ENCODE data around the gene CFB. TPM values are rescaled to one million over a fixed set of nuclear protein-coding genes. Genes with fewer than 3 reads are reported as not detected.

The CFB gene
- polyA plus RNA-seq, 3 donors = 0.37 to 2.2 TPM; not detected in 1

DNA sequence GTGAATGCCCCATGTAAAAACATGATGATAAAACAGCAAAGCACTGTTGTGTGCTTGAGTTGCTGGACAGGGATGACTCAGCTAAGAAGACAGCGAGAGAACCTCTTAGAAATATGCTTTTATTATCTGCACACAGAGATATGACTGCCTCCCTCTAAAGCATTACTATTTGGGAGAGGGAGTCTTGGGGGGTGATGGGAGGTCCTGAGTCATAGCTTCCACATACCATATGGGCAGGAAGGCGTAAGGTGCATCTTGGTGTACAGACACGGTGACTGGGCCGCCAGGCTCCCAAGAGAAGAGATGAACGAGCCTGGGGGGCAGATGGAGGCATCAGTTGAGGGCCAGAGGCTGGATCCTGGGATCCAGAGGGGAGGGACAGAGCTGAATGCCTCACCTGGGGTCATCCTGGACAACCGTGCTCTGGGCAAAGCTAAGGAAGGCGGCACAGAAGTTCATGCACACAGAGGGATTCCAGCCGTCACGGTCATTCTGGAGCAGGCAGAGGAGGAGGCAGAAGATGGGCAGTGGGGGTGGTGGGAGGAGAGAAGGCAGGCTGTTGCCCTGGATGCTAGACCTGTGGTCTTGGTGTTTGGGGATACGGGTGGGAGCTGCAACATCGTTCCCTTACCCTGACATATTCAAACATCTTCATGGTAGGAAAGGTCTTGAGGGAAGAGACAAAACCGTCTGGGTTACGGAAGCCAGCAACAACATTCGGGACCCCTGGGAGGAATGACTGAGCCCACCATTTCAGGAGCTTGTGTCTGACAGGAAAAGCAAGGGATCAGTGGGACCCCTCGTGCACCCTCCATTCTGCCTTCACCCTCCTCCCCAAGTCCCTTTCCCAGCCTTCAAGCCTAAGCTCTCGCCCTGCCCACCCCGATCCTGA is 24.1 kb downstream of the CFB start:
- Mint-ChIP-seq H3K4me1 (peaks cover 29% of the 10 kb centered on the region), H3K36me3 (peaks cover 56 to 62% of the 10 kb centered on the region in 2 donors), H3K27me3 (ENCODE audit: low read depth in 3 of 3) (peaks cover 0 to 2% (median 1%) of the 10 kb centered on the region in 3 donors), H3K9me3 (peaks cover 0 to under 1% (median 0%) of the 10 kb centered on the region in 7 donors), H3K4me3 (no peak overlapping the region), H3K27ac (peak overlapping the region; percentile 59 to 100 (median 100))
- Histone ChIP-seq H2AFZ (ENCODE audit: insufficient read depth, low read depth, low read length, poor library complexity, severe bottlenecking) (no peak overlapping the region), H3K9me3 (replicated peaks in 1 of 2; ENCODE audit: control insufficient read depth in 1 of 2, insufficient read depth in 1 of 2, low read length in 2 of 2) (no peaks in the 10 kb centered on the region), H3K79me2 (ENCODE audit: insufficient read depth, low read length) (peaks cover 26% of the 10 kb centered on the region), H4K20me1 (ENCODE audit: insufficient read depth, low read length) (no peaks in the 10 kb centered on the region), H3K27me3 (ENCODE audit: control insufficient read depth in 2 of 2, insufficient read depth in 2 of 2, low read length in 2 of 2) (no peaks in the 10 kb centered on the region), H3K4me1 (ENCODE audit: control insufficient read depth in 1 of 2, insufficient read depth in 2 of 2, low read length in 2 of 2) (peaks cover 20 to 26% of the 10 kb centered on the region in 2 donors), H3K9ac (ENCODE audit: insufficient read depth, low read length, poor library complexity, severe bottlenecking) (no peak overlapping the region), H3K4me3 (replicated peaks in 1 of 3; ENCODE audit: low read depth in 2 of 3, low read length in 3 of 3) (no peak overlapping the region), H3K27ac (ENCODE audit: low read depth in 1 of 2, low read length in 2 of 2) (peak overlapping the region in 1 of 2 donors; percentile 99), H3K4me2 (replicated peaks; ENCODE audit: extremely low read depth, low read length, poor library complexity, severe bottlenecking) (no peak overlapping the region), H3K36me3 (replicated peaks in 1 of 2; ENCODE audit: control insufficient read depth in 1 of 2, insufficient read depth in 2 of 2, low read length in 2 of 2) (peaks cover 51 to 58% of the 10 kb centered on the region in 2 donors)
- 87% methylated on average over 10 of the region's 17 CpGs for WGBS (ENCODE audit: insufficient coverage)
- DNase-seq = peak in 1 of 3 donors; percentile 10
- TF ChIP-seq, protein P1, sequence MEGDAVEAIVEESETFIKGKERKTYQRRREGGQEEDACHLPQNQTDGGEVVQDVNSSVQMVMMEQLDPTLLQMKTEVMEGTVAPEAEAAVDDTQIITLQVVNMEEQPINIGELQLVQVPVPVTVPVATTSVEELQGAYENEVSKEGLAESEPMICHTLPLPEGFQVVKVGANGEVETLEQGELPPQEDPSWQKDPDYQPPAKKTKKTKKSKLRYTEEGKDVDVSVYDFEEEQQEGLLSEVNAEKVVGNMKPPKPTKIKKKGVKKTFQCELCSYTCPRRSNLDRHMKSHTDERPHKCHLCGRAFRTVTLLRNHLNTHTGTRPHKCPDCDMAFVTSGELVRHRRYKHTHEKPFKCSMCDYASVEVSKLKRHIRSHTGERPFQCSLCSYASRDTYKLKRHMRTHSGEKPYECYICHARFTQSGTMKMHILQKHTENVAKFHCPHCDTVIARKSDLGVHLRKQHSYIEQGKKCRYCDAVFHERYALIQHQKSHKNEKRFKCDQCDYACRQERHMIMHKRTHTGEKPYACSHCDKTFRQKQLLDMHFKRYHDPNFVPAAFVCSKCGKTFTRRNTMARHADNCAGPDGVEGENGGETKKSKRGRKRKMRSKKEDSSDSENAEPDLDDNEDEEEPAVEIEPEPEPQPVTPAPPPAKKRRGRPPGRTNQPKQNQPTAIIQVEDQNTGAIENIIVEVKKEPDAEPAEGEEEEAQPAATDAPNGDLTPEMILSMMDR (IDR thresholded peaks at IDR 0.05) = no peak
- intact Hi-C loops (cut with micrococcal nuclease) = no loop called here

DNA sequence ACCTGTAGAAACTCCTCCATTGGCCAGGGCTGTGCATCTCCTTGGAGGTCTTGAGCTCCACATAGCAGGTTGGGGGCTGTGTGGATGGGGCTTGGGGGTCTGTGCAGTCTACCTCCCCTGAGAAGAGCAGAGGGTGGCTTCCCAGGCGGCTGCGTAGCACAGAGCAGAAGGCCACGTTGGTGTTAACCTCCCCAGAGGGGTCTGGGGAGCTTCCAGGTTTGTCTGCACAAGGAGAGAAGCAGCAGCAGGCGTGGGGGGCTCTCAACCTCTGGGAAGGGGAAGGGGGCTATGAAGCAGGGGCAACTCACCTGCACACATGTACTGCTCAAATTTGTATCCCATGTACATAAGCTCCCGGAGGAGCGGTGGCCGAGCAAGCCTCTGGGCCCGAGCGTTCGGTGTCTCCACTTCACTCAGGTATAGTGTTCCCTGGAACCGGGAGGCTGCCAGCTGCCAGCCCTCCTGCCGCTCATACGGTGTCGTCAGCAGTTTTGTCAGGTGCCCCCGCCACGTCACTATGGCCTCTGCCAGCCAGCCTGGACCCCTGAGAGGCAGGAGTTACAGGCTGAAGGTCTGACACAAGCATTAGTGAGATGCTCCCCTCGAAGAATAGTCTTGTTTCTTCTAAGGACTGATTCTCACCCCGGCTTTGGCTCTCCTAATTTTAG is 24.8 kb downstream of the CFB start:
- TF ChIP-seq, protein P1 (IDR thresholded peaks at IDR 0.05) = no peak
- intact Hi-C loops (cut with micrococcal nuclease) = no loop called here
- Histone ChIP-seq H3K36me3 (replicated peaks in 1 of 2; ENCODE audit: control insufficient read depth in 1 of 2, insufficient read depth in 2 of 2, low read length in 2 of 2) (peaks cover 43 to 50% of the 10 kb centered on the region in 2 donors), H3K9ac (ENCODE audit: insufficient read depth, low read length, poor library complexity, severe bottlenecking) (peak overlapping the region; percentile 91), H4K20me1 (ENCODE audit: insufficient read depth, low read length) (no peaks in the 10 kb centered on the region), H3K4me1 (ENCODE audit: control insufficient read depth in 1 of 2, insufficient read depth in 2 of 2, low read length in 2 of 2) (peaks cover 20 to 26% of the 10 kb centered on the region in 2 donors), H2AFZ (ENCODE audit: insufficient read depth, low read depth, low read length, poor library complexity, severe bottlenecking) (peak overlapping the region; percentile 90), H3K27me3 (ENCODE audit: control insufficient read depth in 2 of 2, insufficient read depth in 2 of 2, low read length in 2 of 2) (no peaks in the 10 kb centered on the region), H3K79me2 (ENCODE audit: insufficient read depth, low read length) (peaks cover 26% of the 10 kb centered on the region), H3K4me2 (replicated peaks; ENCODE audit: extremely low read depth, low read length, poor library complexity, severe bottlenecking) (peak overlapping the region; percentile 96), H3K27ac (ENCODE audit: low read depth in 1 of 2, low read length in 2 of 2) (peak overlapping the region; percentile 88 to 99), H3K9me3 (replicated peaks in 1 of 2; ENCODE audit: control insufficient read depth in 1 of 2, insufficient read depth in 1 of 2, low read length in 2 of 2) (no peaks in the 10 kb centered on the region), H3K4me3 (replicated peaks in 1 of 3; ENCODE audit: low read depth in 2 of 3, low read length in 3 of 3) (peak overlapping the region in 1 of 3 experiments; percentile 85)
- peaks cover 29% of the 10 kb centered on the region for H3K4me1 Mint-ChIP-seq
- WGBS (ENCODE audit: insufficient coverage) = 94% methylated on average over 15 of the region's 18 CpGs
- peaks cover 0 to 4% (median 0%) of the 10 kb centered on the region in 7 donors for H3K9me3 Mint-ChIP-seq
- H3K36me3 Mint-ChIP-seq = peaks cover 48 to 60% of the 10 kb centered on the region in 2 donors
- DNase-seq = peak in 1 of 3 donors; percentile 11
- H3K4me3 Mint-ChIP-seq = peak overlapping the region in 1 of 2 donors; percentile 92
- H3K27ac Mint-ChIP-seq = peak overlapping the region; percentile 99 to 100 (median 100)
- H3K27me3 Mint-ChIP-seq (ENCODE audit: low read depth in 3 of 3) = peaks cover 0 to 2% (median 0%) of the 10 kb centered on the region in 3 donors
